ENCODE measurements around the gene CLEC5A. TPM values are rescaled to one million over a fixed set of nuclear protein-coding genes. Genes with fewer than 3 reads are reported as not detected.

CLEC5A gene
- total RNA-seq, 1 experiment from 2014 or later: not detected

DNA sequence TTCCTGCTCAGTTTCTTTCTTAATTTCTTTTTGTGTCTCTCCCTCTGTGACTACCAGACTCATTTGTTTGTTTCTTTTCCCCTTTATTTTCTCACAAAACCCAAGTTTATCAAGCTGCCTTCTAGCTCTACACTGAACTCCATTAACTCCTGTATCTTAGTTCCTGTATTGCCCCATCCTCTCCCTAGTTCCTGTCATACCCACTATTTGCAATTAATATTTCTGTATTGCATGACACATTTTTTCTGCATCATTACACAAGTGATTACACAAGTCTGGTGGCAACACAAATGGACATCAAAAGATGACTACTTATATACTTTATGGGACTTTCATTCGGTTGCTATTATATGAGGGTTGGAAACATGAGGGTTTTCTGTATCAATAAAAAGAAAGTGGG lies 57.5 kb downstream of the CLEC5A start:
- in situ Hi-C loops (cut with HindIII; ENCODE audit: low pct_unique_long_range_greater_than_20kb, low sequenced_read_pairs): no loop called here
- no peak for DNase-seq (ENCODE audit: low read depth, low spot score)

GRCh38 chr7:141884539-141885225 lies 62.1 kb downstream of the CLEC5A start:
- no peak for DNase-seq (ENCODE audit: low read depth, low spot score)
- in situ Hi-C loops (cut with HindIII; ENCODE audit: low pct_unique_long_range_greater_than_20kb, low sequenced_read_pairs): no loop called here

DNA sequence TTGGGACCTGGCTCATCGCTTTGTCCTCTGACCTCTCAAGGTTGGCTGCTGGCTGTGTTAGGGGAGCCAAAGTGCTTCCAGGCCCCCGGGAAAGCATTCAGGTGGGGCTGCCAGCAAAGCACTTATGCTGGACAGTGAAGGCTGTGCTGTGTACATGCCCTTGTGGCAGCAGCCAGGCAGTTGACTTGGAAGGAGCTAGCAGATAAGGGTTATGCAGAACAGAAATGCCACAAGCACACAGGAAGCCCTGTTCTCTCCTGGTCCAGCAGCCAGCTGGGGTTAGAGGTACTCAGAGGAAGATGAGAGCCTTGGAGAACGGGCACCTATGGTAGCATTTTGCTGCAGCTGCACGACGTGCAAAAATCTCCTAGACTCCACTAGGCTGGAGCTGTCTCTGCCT lies 65.8 kb downstream of the CLEC5A start:
- no peak for DNase-seq (ENCODE audit: low read depth, low spot score)
- in situ Hi-C loops (cut with HindIII; ENCODE audit: low pct_unique_long_range_greater_than_20kb, low sequenced_read_pairs): no loop called here

DNA sequence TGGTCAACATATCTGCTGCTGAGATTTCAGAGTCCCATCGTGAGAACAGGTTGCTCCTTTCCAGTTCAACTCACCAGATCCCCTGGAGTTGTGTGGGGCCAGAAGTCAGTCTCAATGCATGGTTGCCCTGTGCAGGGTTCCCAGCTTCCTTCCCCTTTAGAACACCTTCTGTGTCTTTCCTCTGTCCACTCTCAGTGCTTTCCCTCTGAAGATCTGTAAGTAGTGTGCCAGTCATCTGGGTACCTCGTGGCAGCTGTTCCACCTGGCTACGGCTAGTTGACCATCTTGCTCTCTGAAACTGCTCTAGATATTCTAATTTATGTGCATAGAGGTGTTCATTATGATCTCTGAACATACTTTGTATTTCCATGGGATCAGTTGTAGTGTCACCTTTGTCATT lies 69.4 kb downstream of the CLEC5A start:
- DNase-seq (ENCODE audit: low read depth, low spot score): no peak
- in situ Hi-C loops (cut with HindIII; ENCODE audit: low pct_unique_long_range_greater_than_20kb, low sequenced_read_pairs): no loop called here

Other genes with a start within 250 kb of the CLEC5A start
- gene DENND11, start 244.8 kb downstream of the CLEC5A start, total RNA-seq (2014; rRNA removed; shearing (Covaris generic)): 15.2 and 16.6 TPM in 2 replicates
- gene WEE2, start 238.6 kb downstream of the CLEC5A start, total RNA-seq (2014; rRNA removed; shearing (Covaris generic)): not detected in 2 replicates
- 332 and 364 TPM in 2 replicates for gene SSBP1, start 208.6 kb downstream of the CLEC5A start, total RNA-seq (2014; rRNA removed; shearing (Covaris generic))
- gene TAS2R3, start 182.9 kb downstream of the CLEC5A start, total RNA-seq (2014; rRNA removed; shearing (Covaris generic)): 0.40 and 0.87 TPM in 2 replicates
- gene TAS2R4, start 170.3 kb downstream of the CLEC5A start, total RNA-seq (2014; rRNA removed; shearing (Covaris generic)): 0.08 and 0.32 TPM in 2 replicates
- gene TAS2R5, start 156.8 kb downstream of the CLEC5A start, total RNA-seq (2014; rRNA removed; shearing (Covaris generic)): 0.26 and 0.51 TPM in 2 replicates
- 0.13 TPM in 1 of 2 replicates, not detected in the other for gene PRSS37, start 105.5 kb downstream of the CLEC5A start, total RNA-seq (2014; rRNA removed; shearing (Covaris generic))
- gene OR9A4, start 30.6 kb downstream of the CLEC5A start, total RNA-seq (2014; rRNA removed; shearing (Covaris generic)): not detected in 2 replicates
- gene TAS2R38, start 26.8 kb upstream of the CLEC5A start, total RNA-seq (2014; rRNA removed; shearing (Covaris generic)): not detected in 2 replicates
- gene MGAM, start 48.9 kb upstream of the CLEC5A start, total RNA-seq (2014; rRNA removed; shearing (Covaris generic)): 0.16 TPM in 1 of 2 replicates, not detected in the other
- gene MGAM2, start 164.7 kb upstream of the CLEC5A start, total RNA-seq (2014; rRNA removed; shearing (Covaris generic)): 2.4 TPM in 2 replicates